Non-pigmented ciliary epithelial cell (primary cell): ENCODE measurements around the gene HSF2.

ENCODE experiments used
- DNase-seq: peaks from one replicate; pipeline ENCODE4 v3.0.0-alpha.2; 2010; ENCODE audit warnings: low read depth

The HSF2 gene

DNA sequence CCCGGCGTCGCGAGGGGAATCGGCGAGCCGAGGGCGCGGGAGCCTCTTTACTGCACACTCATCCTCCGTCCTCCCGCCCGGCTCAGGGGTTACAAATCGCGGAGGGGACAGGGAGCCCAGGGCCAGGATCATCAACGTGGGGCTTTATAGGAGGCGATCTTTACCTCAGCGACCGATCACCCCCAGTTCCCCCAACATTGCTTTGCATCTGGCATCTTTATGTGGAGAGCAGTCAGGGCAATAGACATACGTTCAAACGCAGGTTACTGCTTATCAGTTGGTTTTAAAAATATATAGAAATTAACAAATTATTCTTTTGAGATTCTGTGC, 634 bp downstream of the HSF2 start:
- no peak for DNase-seq

- no peak for DNase-seq
These were observed 1.1 kb downstream of the HSF2 start for GRCh38 chr6:122400462-122401089.

DNA sequence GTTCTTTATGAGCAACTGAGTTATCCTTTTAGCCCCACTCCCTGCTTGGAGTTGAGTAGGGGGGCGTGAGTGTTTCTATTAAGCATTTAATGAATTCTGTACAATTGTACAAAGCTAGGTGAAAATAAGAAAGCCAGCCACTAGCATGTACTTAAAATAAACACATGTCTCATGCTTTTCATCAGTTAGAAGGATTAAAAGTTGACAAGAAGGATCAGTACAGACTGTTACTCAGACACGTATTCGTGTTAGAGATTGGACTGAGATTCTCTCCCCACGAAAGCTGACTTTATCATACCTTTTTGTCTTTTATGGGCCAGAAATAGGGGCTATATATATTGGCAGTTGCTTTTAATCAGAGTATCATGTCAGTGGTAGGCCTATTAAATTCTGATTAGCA, 1.7 kb downstream of the HSF2 start:
- no peak for DNase-seq

DNA sequence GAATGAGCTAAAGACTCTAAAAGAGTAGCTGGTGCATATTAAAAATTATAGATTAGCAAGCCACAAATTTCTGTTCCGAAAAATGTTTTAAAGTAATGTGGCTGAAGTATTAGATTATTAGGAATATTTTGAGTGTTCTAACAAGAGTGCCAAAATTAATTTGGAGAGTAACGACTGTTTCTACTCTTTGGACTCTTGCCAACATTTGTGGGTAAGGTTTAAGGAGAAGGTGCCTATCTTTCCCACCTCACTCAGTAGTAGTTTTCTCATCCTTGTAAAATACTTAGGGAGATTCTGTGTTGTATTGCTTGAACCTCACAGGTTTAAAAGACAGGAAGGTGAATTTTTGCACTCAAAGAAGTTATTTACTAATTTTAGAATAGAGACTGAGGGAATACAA, 5.0 kb downstream of the HSF2 start:
- DNase-seq, result no peak

GRCh38 chr6:122405417-122405816, 6.0 kb downstream of the HSF2 start:
- no peak for DNase-seq

DNA sequence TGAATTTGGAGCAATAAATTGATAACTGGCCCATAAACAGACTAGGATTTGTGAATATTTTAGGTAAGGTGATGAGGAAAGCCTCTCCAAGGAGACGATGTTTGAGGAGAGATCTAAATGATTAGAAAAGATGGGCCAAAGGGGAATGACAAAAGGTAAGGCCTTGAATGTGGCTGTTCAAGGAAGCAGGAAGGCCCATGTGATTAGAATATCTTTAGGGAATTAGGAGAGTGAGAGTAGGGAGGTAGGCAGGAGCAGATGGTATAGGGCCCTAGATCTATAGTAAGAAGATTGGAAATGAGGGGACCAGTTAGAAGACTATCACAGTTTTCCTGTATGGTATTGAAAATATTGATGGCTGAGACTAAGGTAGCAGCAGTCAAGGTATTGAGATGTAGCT, 6.7 kb downstream of the HSF2 start:
- no peak for DNase-seq

DNA sequence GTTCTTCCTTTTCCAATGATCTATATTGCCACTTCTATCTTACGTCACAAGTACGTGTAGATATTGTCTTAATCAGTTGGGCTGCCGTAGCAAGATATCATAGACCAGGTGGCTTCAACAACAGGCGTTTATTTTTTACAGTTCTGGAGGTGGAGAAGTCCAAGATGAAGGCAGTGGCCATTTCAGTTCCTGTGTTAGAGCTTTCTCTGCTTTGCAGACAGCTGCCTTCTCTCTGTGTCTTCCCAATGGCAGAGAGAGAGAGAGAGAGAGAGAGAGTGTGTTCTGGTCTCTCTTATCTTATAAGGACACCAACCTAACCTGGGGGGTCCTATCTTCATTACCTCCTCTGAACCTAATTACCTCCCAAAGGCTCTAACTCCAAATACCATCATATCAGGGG, 8.3 kb downstream of the HSF2 start:
- no peak for DNase-seq

DNA sequence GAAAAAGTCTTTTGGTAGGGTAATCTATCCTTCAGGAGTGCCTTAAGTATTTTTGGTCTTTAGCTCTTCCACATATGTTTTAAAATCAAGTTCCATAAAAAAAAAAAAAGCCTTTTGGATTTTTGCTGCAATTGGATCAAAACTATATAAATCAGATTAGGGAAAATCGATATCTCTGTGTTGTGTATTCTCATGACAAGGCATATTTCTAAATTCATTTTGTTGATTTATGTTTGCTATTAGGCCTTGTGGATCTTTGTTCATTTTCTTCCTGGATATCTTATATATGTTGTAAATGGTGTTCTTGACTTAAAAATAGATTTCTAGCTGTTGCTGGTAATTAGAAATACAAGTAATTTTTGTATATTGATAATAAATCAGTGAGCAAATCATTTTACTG, 8.8 kb downstream of the HSF2 start:
- DNase-seq, result no peak

DNA sequence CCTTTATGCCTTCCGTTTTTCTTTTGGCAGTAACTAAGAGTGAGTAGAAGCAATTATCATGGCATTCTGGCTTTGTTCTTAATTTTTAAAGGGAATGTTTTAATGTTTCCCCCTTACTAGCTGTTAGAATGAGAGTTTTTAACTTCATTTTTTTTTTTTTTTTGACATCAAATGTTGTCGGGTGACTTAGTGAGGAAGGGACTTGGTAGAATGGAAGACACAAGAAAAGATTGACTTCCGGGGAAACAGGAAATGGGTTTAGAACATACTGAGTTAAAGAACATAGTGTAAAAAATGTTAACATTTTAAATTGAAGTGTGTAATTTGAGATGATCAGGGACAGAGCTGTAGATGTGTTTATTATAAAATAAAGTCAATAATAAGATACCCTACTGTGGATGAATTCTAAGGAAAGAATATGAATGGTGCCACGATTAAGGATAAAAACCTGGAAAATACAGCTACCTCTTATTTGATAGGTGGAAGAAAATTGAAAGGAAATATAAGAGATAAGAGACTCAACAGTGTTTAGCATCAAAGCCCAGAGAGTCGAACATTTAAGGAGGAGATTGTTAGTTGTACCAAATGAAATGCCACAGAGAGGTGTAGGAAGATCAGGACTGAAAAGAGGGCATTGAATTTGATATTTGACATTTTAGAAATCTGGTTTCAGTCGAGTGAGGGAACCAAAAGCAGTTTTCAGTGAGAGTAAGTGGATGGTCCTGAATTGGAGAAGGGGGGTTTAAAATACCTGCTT, 9.4 kb downstream of the HSF2 start:
- no peak for DNase-seq

GRCh38 chr6:122412001-122412400, 12.5 kb downstream of the HSF2 start:
- DNase-seq, result no peak

DNA sequence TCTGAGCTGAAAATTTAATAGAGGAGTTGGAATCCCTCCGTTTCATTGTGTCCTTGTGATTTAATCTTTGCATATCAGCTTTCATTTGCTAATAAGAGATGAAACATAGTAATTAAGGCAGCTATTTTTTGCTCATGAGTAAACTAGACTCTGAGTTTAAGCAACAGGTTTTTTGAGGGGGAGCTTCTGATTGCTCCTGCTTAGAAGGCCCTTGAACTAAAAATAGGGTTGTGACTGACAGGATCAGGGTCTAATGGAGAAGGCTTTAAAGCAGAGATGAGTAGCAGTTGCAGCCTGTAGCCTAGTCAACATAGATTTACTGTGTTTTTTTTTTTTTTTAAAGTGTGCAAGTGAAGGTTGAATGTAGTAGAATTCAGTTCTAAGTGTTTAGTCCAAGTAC, 17.4 kb downstream of the HSF2 start:
- no peak for DNase-seq

- no peak for DNase-seq
These were observed 22.6 kb downstream of the HSF2 start for GRCh38 chr6:122422003-122422402.

DNA sequence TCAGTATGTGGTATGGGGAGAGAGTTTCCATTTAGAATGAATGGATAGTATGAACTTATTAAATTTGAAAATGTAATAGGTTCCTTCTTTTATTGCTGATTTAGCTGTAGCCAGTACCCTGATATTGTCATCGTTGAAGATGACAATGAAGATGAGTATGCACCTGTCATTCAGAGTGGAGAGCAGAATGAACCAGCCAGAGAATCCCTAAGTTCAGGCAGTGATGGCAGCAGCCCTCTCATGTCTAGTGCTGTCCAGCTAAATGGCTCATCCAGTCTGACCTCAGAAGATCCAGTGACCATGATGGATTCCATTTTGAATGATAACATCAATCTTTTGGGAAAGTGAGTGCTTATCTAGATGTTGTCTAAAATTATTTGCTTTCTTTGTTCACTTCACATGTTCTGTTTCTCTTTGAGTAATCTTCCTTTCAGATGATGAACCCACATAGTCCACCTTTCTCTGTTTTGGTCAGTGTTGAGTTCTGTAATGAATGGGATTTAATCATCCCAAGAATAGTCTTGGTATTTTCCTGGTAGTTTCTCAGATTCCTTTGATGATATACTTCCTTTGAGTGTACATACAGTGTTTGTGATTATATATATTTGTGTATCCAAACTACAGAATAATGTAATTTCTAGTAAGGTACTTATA, 23.3 kb downstream of the HSF2 start:
- no peak for DNase-seq

DNA sequence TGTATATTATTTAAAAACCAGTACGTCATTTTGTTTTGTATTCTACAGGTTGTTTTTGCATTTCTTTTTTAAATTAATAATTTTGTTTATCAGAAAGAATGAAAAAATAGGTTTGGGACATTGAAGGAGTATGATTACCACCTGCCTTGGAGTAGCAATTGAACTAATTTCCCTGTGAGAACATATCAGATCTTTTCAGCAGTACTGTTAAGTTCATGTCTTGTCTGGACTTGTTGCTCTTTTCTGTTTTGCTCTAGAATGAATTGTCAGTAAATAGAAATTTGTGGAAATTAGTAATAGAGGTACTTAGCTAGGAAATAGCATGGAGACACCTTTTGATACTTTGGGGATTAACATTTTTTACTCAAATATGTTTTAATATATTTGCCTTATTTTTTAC, 24.3 kb downstream of the HSF2 start:
- DNase-seq, result no peak

GRCh38 chr6:122426597-122426996, 27.1 kb downstream of the HSF2 start:
- DNase-seq, result no peak

DNA sequence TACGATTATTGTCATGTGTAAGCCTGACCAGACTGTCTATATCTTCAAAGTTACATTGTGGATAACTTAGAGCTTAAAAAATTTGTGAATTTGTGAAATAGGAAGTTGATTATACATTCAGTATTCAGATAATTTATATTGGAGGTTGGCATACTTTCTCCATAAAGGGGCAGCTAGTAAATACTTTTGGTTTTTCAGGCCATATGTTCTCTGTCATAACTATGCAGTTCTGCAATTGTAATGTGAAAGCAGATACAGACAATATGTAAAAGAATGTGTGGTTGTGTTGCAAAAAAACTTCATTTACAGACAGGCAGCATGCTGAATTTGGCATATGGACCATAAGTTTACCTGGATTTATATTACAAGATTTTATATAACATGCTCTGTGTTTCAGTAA, 29.3 kb downstream of the HSF2 start:
- DNase-seq, result no peak

DNA sequence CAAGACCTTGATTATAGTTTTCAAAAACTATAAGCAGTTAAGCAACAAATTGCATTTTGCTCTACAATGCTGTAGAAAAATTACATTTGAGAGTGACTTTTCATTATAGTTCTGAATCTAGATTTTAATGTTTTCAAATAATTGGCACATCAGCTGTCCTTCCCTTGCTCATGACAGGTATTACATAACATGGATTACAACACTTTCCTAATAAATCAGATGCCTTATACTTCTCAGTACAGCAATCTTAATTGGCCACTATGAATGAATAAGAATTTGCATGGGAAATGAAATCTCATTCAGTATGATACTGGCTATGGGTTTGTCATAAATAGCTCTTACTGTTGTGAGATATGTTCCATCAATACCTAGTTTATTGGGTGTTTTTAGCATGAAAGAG, 29.9 kb downstream of the HSF2 start:
- no peak for DNase-seq

DNA sequence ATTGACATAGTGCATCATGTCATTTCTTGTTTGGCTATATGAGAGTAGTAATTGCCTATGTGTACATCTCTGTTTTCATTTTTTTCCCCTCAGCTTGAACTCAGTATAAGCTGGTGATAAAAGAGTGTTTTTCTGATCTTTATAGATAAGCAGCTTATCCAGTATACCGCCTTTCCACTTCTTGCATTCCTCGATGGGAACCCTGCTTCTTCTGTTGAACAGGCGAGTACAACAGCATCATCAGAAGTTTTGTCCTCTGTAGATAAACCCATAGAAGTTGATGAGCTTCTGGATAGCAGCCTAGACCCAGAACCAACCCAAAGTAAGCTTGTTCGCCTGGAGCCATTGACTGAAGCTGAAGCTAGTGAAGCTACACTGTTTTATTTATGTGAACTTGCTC, 32.3 kb downstream of the HSF2 start:
- DNase-seq, result no peak

- DNase-seq, result peak; percentile 5
These were observed 33.4 kb downstream of the HSF2 start for GRCh38 chr6:122432816-122433215.

- DNase-seq, result no peak
These were observed 39.5 kb downstream of the HSF2 start for GRCh38 chr6:122438975-122439374.

GRCh38 chr6:122445274-122445673, 45.8 kb downstream of the HSF2 start:
- no peak for DNase-seq

DNA sequence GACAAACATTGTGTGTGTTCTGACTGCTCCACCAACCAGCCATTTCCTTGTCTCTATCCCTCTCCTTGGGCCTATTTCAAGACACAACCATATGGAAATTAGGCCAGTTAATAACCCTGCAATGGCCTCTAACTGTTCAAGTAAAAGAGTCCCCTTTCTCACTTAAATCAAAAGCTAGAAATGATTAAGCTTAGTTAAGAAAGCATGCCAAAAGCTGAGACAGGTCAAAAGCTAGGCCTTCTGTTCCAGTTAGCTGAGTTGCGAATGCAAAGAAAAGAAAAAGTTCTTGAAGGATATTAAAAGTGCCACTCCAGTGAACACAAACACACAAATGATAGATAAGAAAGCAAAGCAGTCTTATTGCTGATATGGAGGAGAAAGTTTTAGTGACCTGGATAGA, 49.6 kb downstream of the HSF2 start:
- no peak for DNase-seq

- DNase-seq, result no peak
These were observed 53.1 kb downstream of the HSF2 start for GRCh38 chr6:122452509-122452908.

- DNase-seq, result no peak
These were observed 55.2 kb downstream of the HSF2 start for GRCh38 chr6:122454673-122455072.
